ENCODE measurements around the gene RCVRN.

GRCh38 chr17:9874722-9875121, 30.3 kb downstream of the RCVRN start:
- TF ChIP-seq CTCF (IDR thresholded peaks at IDR 0.05; ENCODE audit: borderline replicate concordance, extremely low read depth, low read length, poor library complexity, severe bottlenecking) (no peak), EZH2 (IDR thresholded peaks at IDR 0.05; ENCODE audit: borderline replicate concordance, low read depth, low read length, severe bottlenecking) (no peak)
